ENCODE data around the gene PPP2R5A.
A peak's percentile ranks its signal among the peaks of the same experiment; 100 is the strongest.

The PPP2R5A gene

GRCh38 chr1:212284744-212285684, at the start of gene PPP2R5A:
TSS of gene PPP2R5A (plus strand) at chr1:212285410. CDS start at chr1:212286111, 701 bp downstream.
- peak; percentile 95 for DNase-seq (ENCODE audit: low read depth, low spot score)

GRCh38 chr1:212235857-212236256, 49.4 kb upstream of the PPP2R5A start:
- DNase-seq (ENCODE audit: low read depth, low spot score): no peak

DNA sequence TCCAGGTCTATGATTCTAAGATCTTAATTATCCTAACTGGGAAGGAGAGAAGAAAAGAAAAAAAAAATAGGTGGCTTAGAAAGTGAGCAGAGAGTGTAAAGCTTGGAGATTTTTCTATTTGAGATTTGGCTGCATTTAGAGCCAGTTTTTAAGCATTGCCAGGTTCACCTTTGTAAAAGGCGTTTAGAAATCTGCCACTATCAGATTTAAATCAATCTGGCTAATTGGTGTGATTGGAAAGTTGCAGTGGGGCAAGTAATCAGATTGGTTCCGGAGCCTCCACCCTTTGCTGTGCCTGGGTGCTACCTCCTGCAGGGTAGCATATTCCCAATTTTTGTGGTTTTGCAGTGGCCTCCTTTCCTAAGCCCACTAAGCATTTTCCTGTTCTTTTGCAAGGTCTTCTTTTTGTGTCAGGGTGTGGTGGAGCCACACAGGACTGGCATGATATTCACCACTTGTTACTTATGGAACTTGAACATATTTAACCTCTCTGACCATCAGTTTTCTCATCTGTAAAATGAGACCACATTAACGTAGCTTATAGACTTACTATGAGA, 48.5 kb upstream of the PPP2R5A start:
- DNase-seq (ENCODE audit: low read depth, low spot score): no peak

GRCh38 chr1:212237651-212238050, 47.6 kb upstream of the PPP2R5A start:
- no peak for DNase-seq (ENCODE audit: low read depth, low spot score)

- DNase-seq (ENCODE audit: low read depth, low spot score): no peak
Measured at GRCh38 chr1:212238552-212238951, 46.7 kb upstream of the PPP2R5A start.

DNA sequence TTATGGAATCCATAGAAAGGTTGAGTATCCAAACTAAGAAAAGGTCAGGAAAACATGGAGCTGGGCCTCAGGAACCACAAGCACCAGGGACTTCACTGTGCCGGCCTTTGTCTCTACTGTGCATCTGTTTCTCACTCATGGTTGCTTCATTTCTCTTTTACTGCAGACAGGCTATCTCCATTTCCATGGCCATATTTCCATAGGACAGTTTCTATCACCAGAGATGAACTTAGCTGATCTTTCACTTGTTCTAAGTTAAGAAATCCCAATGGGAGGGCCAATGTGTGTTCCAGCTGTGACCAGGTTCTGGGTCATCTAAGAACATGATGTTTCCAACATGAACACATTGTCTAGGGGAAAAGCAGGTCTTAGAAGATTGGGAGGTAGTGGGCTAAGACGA, 43.7 kb upstream of the PPP2R5A start:
- DNase-seq (ENCODE audit: low read depth, low spot score): no peak

GRCh38 chr1:212241957-212242287, 43.3 kb upstream of the PPP2R5A start:
- no peak for DNase-seq (ENCODE audit: low read depth, low spot score)

GRCh38 chr1:212242288-212242984, 42.8 kb upstream of the PPP2R5A start:
- DNase-seq (ENCODE audit: low read depth, low spot score): no peak

DNA sequence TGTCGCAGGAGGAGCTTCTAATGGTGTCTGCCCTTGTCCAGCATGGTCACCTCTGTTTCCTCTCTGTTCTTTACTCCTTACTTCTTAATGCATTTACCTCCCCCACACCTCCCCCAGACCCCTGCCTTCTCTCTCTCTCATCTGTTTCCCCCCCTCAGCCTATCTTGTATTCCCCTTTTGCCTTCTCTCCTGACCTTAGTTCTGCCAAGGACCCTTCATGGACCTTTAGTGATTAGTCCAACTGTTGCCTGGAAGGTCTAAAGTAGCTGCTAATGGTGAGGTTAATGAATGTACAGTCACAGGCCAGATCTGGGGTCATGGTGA, 42.3 kb upstream of the PPP2R5A start:
- DNase-seq (ENCODE audit: low read depth, low spot score): no peak

DNA sequence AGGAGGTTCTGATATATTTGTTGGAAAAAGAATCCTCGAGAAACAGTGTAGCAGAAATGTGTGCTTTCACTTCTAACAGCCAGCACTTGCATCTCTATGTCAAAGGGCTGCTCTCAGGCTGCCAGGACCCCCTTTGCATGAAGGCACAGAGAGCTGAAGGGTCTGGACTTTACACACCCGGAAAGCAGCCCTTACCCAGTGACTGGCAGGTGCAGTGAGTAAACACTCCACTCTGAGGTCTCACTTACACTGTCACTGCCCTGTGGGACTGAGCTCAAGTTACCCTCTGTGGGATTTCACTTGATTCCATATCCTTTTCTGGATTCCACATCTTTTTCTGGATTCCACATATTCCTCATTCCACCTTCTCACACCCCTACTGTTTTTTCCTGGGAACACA, 40.8 kb upstream of the PPP2R5A start:
- DNase-seq (ENCODE audit: low read depth, low spot score): no peak

DNA sequence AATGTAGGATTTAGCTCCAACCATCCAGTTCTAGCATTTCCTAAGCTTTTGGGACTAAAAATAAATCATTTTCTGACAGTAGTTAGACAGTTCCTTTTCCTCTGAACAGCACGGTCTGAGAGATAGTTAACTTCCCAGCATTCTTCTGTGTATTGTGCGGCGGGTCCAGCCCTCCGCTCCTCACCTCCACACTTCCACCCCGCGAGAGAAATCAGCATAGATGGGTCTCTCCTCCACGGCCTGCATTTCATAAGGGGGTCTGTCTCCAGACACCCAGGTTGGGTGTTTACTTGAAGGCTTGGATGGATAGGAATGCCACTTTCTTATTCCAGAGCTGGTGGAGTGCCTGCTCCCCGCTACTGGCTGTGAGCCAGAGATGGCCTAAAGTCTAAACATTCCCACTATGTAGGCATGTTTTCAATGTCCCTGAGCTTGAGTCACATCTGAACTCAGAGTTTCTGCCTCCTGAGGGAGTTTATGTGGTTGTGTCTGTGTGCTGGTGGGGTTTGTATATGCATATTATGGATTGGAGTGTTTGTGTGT, 38.0 kb upstream of the PPP2R5A start:
- no peak for DNase-seq (ENCODE audit: low read depth, low spot score)

DNA sequence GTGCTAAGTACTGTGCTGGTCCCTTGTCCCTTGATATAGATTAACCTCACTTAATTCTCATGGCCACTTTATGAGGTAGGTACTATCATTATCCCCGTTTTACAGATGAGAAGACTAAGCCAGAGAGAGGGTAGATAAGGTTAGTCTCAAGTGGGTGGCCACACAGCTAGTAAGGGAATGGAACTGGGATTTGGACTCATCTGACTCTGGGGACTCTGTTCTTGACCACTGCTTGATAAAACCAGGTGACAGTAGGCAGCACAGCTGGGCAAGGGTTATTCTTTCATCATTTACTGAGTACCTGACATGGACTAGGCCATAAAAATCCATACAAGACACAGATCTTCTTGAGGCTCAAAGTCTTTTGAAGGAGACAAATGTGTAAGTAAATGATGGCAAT, 37.2 kb upstream of the PPP2R5A start:
- DNase-seq (ENCODE audit: low read depth, low spot score): no peak

GRCh38 chr1:212254853-212255363, 30.3 kb upstream of the PPP2R5A start:
- DNase-seq (ENCODE audit: low read depth, low spot score): no peak

DNA sequence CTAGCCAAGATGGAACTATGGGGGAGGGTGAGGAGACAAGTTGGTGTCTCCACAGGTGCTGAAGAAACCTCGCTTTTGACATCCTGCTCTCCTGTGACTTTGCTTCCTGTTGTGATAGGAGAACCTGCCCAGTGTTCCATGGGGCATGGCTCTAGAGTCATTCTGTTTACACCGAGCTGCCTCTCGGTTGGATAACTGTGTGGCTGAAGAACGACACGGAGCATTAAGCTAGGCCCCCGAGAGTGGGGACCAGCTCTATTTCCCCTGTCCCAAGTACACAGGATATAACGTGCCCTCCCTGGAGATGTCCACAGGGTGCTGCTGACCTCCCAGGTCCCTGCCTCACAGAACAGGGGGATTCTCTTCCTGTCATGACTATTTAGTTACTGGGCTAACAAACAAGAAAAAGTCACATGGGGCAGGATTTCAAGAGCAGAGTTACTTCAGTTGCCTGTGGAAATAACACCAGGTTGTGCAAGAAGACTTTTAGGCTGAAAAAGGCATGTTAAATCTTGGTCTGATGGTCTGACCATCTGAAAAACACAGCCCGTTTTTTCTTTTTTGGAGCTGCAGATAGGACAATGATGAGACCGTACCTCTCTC, 29.4 kb upstream of the PPP2R5A start:
- DNase-seq (ENCODE audit: low read depth, low spot score): no peak

DNA sequence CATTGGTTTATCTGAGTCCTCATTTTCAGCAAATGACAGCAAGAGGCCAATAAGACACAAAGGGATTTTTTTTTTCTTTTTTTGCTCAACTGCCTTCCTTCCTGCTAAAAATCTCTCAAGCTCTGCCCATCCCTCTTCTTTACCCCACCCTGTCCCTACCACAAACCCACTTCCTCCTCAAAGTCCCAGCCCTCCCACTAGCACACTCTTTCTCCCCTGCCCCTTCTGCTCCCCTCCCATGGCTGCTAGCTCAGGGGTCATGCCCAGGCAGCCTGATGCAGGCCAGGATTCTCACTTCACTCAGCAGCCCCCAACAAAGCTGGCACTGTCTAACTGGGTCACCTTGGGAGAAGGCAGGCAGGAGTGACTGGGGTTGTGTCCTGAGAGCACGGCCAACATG, 28.8 kb upstream of the PPP2R5A start:
- no peak for DNase-seq (ENCODE audit: low read depth, low spot score)

- DNase-seq (ENCODE audit: low read depth, low spot score): no peak
Measured at GRCh38 chr1:212257157-212257556, 28.1 kb upstream of the PPP2R5A start.

- no peak for DNase-seq (ENCODE audit: low read depth, low spot score)
Measured at GRCh38 chr1:212259693-212260480, 25.3 kb upstream of the PPP2R5A start.

DNA sequence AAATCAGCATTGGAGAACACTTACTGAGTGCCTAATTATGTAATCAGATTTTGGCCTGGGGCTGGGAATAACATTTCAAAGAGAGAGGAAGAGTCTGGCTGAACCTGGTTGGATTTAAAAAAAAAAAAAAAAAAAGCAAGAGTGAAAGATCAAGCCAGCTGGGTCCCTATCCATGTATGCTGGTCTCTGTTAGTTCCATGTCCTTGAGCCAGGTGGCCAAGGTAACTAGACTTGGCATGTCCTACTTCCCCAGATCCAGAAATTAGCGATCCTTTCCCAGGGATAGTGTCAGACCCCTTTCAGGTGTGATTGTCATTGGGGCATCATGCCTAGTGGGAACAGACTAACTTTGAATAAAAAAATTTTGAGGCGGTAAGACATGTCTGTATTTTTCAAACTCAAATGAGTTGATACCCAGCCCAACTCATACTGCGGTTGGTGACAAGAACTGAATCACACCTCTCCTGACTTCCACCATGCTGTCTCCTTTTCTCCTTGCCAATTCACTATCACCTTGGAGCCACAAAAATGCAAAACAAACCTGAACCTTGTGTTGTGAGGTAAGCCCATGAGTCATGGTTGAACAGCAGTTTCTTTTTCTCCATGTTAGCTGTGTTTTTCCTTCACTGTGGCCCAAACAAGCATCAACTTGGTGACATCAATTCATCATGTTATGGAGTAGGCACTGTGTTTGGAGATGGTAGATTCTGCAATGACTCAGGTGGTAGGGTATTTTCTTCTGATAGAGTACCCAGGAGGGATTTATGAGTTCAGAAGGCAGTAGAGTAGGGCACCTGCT, 24.5 kb upstream of the PPP2R5A start:
- no peak for DNase-seq (ENCODE audit: low read depth, low spot score)

DNA sequence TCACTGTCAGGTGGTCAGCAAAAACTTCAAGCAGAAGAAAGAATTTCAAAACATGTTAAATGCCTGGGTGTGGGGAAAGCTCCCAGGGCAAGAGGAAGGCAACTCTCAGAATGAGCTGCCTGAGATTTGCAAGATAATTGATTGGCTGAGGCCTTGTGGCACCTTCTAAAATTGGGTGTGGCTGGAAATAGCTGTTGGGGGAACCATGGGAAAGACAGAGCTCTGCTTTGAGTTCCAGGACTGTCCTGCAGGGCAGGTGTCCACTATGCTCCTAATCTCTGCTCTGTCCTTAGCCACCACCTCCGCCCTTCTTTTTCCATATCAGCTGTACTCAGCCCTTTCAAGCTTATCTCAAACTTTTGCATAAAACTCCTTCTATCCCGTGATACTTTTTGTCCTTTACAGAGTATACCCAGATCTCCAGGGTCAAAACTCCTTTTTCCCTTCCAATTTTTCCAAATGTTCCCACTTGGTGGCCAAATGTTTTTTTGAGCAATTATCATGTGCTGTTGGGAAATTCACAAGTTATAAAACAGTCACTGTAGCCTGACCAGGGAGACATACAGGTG, 23.8 kb upstream of the PPP2R5A start:
- no peak for DNase-seq (ENCODE audit: low read depth, low spot score)

DNA sequence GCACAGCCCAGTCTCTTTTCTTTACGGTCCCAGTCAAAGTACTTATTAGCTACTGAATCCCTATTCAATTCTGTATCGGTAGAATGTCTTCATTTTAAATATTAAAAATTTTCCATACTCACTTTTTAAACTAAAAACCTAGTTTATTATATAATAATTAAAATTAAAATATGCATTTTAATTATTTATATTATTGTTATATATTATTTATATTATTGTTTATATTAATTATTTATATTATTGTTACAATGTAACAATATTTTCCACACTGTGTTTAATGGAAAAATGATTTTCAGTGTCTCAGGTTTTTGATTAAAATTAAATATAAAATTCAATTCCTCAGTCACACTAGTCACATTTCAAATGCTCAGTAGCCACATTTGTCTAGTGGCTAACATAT, 18.2 kb upstream of the PPP2R5A start:
- DNase-seq (ENCODE audit: low read depth, low spot score): no peak
